B cell (primary cell): ENCODE measurements around the gene LCN1.

Experiments
- EZH2 ChIP-seq: IDR thresholded peaks from 2 replicates; pipeline ENCODE4 v1.6.1; 2012; ENCODE audit warnings: borderline replicate concordance, low read depth, mild to moderate bottlenecking, moderate library complexity, low read length; ENCODE audit not compliant: insufficient read depth, poor library complexity, severe bottlenecking
- TF ChIP-seq, protein P1 (sequence below): fragments of 200-600 bp; IDR thresholded peaks from one replicate; pipeline ENCODE4 v1.8.0; 2022; ENCODE audit warnings: antibody characterized with exemption, mild to moderate bottlenecking

GRCh38 chr9:135514342-135515082 is 6.7 kb upstream of the LCN1 start:
- TF ChIP-seq, protein P1, sequence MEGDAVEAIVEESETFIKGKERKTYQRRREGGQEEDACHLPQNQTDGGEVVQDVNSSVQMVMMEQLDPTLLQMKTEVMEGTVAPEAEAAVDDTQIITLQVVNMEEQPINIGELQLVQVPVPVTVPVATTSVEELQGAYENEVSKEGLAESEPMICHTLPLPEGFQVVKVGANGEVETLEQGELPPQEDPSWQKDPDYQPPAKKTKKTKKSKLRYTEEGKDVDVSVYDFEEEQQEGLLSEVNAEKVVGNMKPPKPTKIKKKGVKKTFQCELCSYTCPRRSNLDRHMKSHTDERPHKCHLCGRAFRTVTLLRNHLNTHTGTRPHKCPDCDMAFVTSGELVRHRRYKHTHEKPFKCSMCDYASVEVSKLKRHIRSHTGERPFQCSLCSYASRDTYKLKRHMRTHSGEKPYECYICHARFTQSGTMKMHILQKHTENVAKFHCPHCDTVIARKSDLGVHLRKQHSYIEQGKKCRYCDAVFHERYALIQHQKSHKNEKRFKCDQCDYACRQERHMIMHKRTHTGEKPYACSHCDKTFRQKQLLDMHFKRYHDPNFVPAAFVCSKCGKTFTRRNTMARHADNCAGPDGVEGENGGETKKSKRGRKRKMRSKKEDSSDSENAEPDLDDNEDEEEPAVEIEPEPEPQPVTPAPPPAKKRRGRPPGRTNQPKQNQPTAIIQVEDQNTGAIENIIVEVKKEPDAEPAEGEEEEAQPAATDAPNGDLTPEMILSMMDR: no peak
- no peak for TF ChIP-seq EZH2
